Stomach (tissue), 4 donors: ENCODE data around the gene WHRN.

Experiments used
- CTCF ChIP-seq, 7 experiments: fragments of 450-650 bp in 4 of 7; fragments of 200-600 bp in 3 of 7; sonication (generic) in 3 of 7; IDR thresholded peaks; one replicate each; pipeline ENCODE4 v1.5.1; 2016 to 2019; ENCODE audit warnings: antibody characterized with exemption in 7 of 7, control low read depth in 2 of 7, mild to moderate bottlenecking in 1 of 7
- EP300 ChIP-seq: sonication (generic); formaldehyde crosslinking; IDR thresholded peaks from one replicate; pipeline ENCODE4 v1.6.1; 2017; ENCODE audit warnings: antibody characterized with exemption
- POLR2A ChIP-seq, 4 donors: fragments of 450-650 bp; IDR thresholded peaks; one replicate each; pipeline ENCODE4 v1.6.1; 2016; ENCODE audit warnings: antibody characterized with exemption in 4 of 4, control low read depth in 2 of 4, mild to moderate bottlenecking in 1 of 4, moderate library complexity in 1 of 4
- POLR2AphosphoS5 ChIP-seq, 3 donors: sonication (generic); formaldehyde crosslinking; IDR thresholded peaks; one replicate each; pipeline ENCODE4 v1.6.1; 2016; ENCODE audit warnings: antibody characterized with exemption in 3 of 3

- TF ChIP-seq POLR2A (IDR thresholded peaks at IDR 0.05) (no peak), CTCF (IDR thresholded peaks at IDR 0.05) (no peak), POLR2AphosphoS5 (IDR thresholded peaks at IDR 0.05) (no peak), EP300 (no peak)
These were observed 89.0 kb downstream of the WHRN start for GRCh38 chr9:114416290-114416689.
